ENCODE results near the gene RNF31.

Gene RNF31

GRCh38 chr14:24182110-24182882, 35.0 kb downstream of the RNF31 start:
- TF ChIP-seq SUZ12 (IDR thresholded peaks at IDR 0.05; ENCODE audit: extremely low read depth, insufficient read depth, insufficient read length) (no peak), YY1 (IDR thresholded peaks at IDR 0.05; ENCODE audit: insufficient read depth, insufficient read length) (no peak), ZNF274 (IDR thresholded peaks at IDR 0.05; ENCODE audit: low read depth, low read length) (no peak)
- Histone ChIP-seq H3K27me3 (ENCODE audit: insufficient read depth, insufficient read length) (no peaks in the 10 kb centered on the region), H3K9ac (ENCODE audit: insufficient read length, low read depth) (no peak overlapping the region), H3K36me3 (ENCODE audit: insufficient read depth, insufficient read length, low read length) (peaks cover 96% of the 10 kb centered on the region), H3K9me3 (ENCODE audit: insufficient read depth, low read length) (no peaks in the 10 kb centered on the region), H3K4me3 (ENCODE audit: insufficient read length, low read depth) (no peak overlapping the region), H3K4me1 (ENCODE audit: insufficient read depth, insufficient read length) (no peaks in the 10 kb centered on the region)
- no peak for DNase-seq (ENCODE audit: low read depth, low spot score)

GRCh38 chr14:24183014-24183481, 35.8 kb downstream of the RNF31 start:
- Histone ChIP-seq H3K27me3 (ENCODE audit: insufficient read depth, insufficient read length) (no peaks in the 10 kb centered on the region), H3K4me1 (ENCODE audit: insufficient read depth, insufficient read length) (no peaks in the 10 kb centered on the region), H3K9ac (ENCODE audit: insufficient read length, low read depth) (no peak overlapping the region), H3K4me3 (ENCODE audit: insufficient read length, low read depth) (no peak overlapping the region), H3K9me3 (ENCODE audit: insufficient read depth, low read length) (no peaks in the 10 kb centered on the region), H3K36me3 (ENCODE audit: insufficient read depth, insufficient read length, low read length) (peaks cover 97% of the 10 kb centered on the region)
- TF ChIP-seq ZNF274 (IDR thresholded peaks at IDR 0.05; ENCODE audit: low read depth, low read length): no peak
- TF ChIP-seq SUZ12 (IDR thresholded peaks at IDR 0.05; ENCODE audit: extremely low read depth, insufficient read depth, insufficient read length): no peak
- no peak for TF ChIP-seq YY1 (IDR thresholded peaks at IDR 0.05; ENCODE audit: insufficient read depth, insufficient read length)
- DNase-seq (ENCODE audit: low read depth, low spot score): no peak

GRCh38 chr14:24184104-24184970, 37.0 kb downstream of the RNF31 start:
- no peak for DNase-seq (ENCODE audit: low read depth, low spot score)
- Histone ChIP-seq H3K4me1 (ENCODE audit: insufficient read depth, insufficient read length) (no peaks in the 10 kb centered on the region), H3K9me3 (ENCODE audit: insufficient read depth, low read length) (no peaks in the 10 kb centered on the region), H3K27me3 (ENCODE audit: insufficient read depth, insufficient read length) (no peaks in the 10 kb centered on the region), H3K9ac (ENCODE audit: insufficient read length, low read depth) (no peak overlapping the region), H3K4me3 (ENCODE audit: insufficient read length, low read depth) (no peak overlapping the region), H3K36me3 (ENCODE audit: insufficient read depth, insufficient read length, low read length) (peaks cover 84% of the 10 kb centered on the region)
- TF ChIP-seq SUZ12 (IDR thresholded peaks at IDR 0.05; ENCODE audit: extremely low read depth, insufficient read depth, insufficient read length): no peak
- no peak for TF ChIP-seq ZNF274 (IDR thresholded peaks at IDR 0.05; ENCODE audit: low read depth, low read length)
- TF ChIP-seq YY1 (IDR thresholded peaks at IDR 0.05; ENCODE audit: insufficient read depth, insufficient read length): no peak

DNA sequence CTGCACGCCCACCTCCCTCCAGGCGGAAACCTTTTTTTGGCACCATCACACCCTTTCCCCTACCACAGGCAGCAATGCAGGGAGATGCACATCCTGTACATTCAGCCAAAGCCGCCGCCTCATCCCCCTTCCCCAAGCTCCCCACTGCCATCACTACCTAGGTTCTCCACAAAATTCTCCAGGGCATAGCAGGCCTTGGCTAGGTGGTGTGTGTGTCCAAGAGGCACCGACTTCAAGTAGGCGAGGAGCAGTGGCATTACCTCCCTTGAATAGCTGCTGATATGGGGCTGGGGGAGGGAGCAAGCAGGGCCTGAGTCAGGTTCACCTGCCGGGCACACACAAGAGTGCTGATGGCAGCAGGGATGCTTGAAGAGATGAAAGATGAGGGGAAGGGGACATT, 37.7 kb downstream of the RNF31 start:
- no peaks in the 10 kb centered on the region for H3K9me3 ChIP-seq (ENCODE audit: insufficient read depth, low read length)
- H3K4me1 ChIP-seq (ENCODE audit: insufficient read depth, insufficient read length): peaks cover 2% of the 10 kb centered on the region
- no peak overlapping the region for H3K4me3 ChIP-seq (ENCODE audit: insufficient read length, low read depth)
- TF ChIP-seq SUZ12 (IDR thresholded peaks at IDR 0.05; ENCODE audit: extremely low read depth, insufficient read depth, insufficient read length) (no peak), ZNF274 (IDR thresholded peaks at IDR 0.05; ENCODE audit: low read depth, low read length) (no peak), YY1 (IDR thresholded peaks at IDR 0.05; ENCODE audit: insufficient read depth, insufficient read length) (no peak)
- no peak for DNase-seq (ENCODE audit: low read depth, low spot score)
- H3K36me3 ChIP-seq (ENCODE audit: insufficient read depth, insufficient read length, low read length): peaks cover 85% of the 10 kb centered on the region
- H3K27me3 ChIP-seq (ENCODE audit: insufficient read depth, insufficient read length): no peaks in the 10 kb centered on the region
- H3K9ac ChIP-seq (ENCODE audit: insufficient read length, low read depth): no peak overlapping the region

DNA sequence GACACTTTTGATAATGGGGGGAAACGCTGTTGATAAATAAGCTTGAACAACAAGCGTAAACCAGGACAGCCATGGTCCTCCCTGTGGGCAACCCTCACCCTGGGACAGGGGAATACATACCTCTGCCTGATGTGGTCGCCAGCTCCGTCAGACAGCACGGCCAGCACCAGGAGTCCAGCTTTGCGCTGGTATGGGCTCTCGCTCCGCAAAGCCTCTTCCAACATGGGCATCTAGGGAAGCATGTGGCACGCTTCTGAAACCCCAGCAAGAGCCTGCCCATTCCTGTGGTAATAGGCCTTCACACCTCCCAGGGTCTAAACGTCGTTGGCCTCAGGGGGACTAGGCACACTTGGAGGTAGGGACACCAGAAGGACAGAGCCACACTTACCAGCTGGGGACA, 38.4 kb downstream of the RNF31 start:
- no peak for TF ChIP-seq ZNF274 (IDR thresholded peaks at IDR 0.05; ENCODE audit: low read depth, low read length)
- TF ChIP-seq YY1 (IDR thresholded peaks at IDR 0.05; ENCODE audit: insufficient read depth, insufficient read length): no peak
- no peak for TF ChIP-seq SUZ12 (IDR thresholded peaks at IDR 0.05; ENCODE audit: extremely low read depth, insufficient read depth, insufficient read length)
- no peak for DNase-seq (ENCODE audit: low read depth, low spot score)
- Histone ChIP-seq H3K27me3 (ENCODE audit: insufficient read depth, insufficient read length) (no peaks in the 10 kb centered on the region), H3K9ac (ENCODE audit: insufficient read length, low read depth) (no peak overlapping the region), H3K36me3 (ENCODE audit: insufficient read depth, insufficient read length, low read length) (peaks cover 84% of the 10 kb centered on the region), H3K4me3 (ENCODE audit: insufficient read length, low read depth) (no peak overlapping the region), H3K4me1 (ENCODE audit: insufficient read depth, insufficient read length) (peaks cover 2% of the 10 kb centered on the region), H3K9me3 (ENCODE audit: insufficient read depth, low read length) (no peaks in the 10 kb centered on the region)

DNA sequence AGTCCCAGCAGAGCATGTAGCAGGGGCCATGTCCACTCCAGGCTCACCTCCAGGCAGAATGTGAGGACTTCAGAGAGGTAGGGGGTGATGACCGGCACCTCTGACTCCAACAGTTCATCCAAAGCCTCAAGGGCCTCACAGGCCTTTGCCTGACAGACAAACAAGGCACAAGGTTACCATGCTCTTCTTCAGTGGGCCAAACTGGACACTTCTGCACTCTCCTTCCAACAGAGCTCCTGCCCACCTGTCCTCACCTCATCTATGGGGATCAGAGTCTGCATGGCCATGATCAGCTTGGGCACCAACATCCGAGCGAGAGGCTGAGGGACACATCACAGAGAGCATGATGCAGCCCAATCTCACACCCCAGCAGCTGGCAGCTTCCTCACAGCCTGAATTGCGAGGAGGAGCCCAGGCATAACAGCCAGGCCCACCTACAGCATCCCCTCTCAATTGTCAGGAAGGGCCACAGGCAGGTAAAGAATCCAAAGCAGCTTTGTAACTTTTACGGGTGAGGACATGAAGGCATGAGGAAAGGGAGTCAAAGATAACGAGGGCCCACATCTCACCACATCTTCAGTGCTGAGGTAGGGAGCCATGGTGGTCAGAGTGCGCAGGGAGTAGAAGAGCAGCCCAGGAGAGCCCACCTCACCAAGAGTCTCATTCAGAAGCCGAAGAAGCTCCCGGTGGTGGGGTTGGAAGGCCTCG, 39.7 kb downstream of the RNF31 start:
- Histone ChIP-seq H3K36me3 (ENCODE audit: insufficient read depth, insufficient read length, low read length) (peaks cover 76% of the 10 kb centered on the region), H3K9me3 (ENCODE audit: insufficient read depth, low read length) (no peaks in the 10 kb centered on the region), H3K4me1 (ENCODE audit: insufficient read depth, insufficient read length) (peaks cover 2% of the 10 kb centered on the region), H3K27me3 (ENCODE audit: insufficient read depth, insufficient read length) (no peaks in the 10 kb centered on the region), H3K4me3 (ENCODE audit: insufficient read length, low read depth) (no peak overlapping the region), H3K9ac (ENCODE audit: insufficient read length, low read depth) (no peak overlapping the region)
- no peak for DNase-seq (ENCODE audit: low read depth, low spot score)
- no peak for TF ChIP-seq YY1 (IDR thresholded peaks at IDR 0.05; ENCODE audit: insufficient read depth, insufficient read length)
- TF ChIP-seq SUZ12 (IDR thresholded peaks at IDR 0.05; ENCODE audit: extremely low read depth, insufficient read depth, insufficient read length): no peak
- TF ChIP-seq ZNF274 (IDR thresholded peaks at IDR 0.05; ENCODE audit: low read depth, low read length): no peak

Measured in NT2/D1 (cell line).